Urinary bladder (tissue), 4 donors: ENCODE results near the gene SSBP2. TPM values are rescaled to one million over a fixed set of nuclear protein-coding genes. Genes with fewer than 3 reads are reported as not detected.
"Not testable (repeated sequence)": the region's sequence is repeated elsewhere in the genome, so short reads cannot be mapped to it uniquely, and the experiment has no call there.

Experiments
- DNase-seq: peaks from one replicate; pipeline ENCODE4 v3.0.0-alpha.2; 2015; ENCODE audit errors: extremely low spot score
- H3K27ac ChIP-seq: one replicate; pipeline ENCODE4 v1.5.1; 2013; ENCODE audit warnings: low read depth, mild to moderate bottlenecking, moderate library complexity
- H3K36me3 ChIP-seq: one replicate; pipeline ENCODE4 v1.6.1; 2013; ENCODE audit warnings: mild to moderate bottlenecking, moderate library complexity; ENCODE audit not compliant: insufficient read depth
- H3K4me1 ChIP-seq: one replicate; pipeline ENCODE4 v1.6.1; 2013; ENCODE audit warnings: mild to moderate bottlenecking, moderate library complexity; ENCODE audit not compliant: insufficient read depth
- H3K4me3 ChIP-seq: one replicate; pipeline ENCODE4 v1.5.1; 2013; ENCODE audit warnings: low read depth, low read length
- WGBS: extraction: QIAGEN DNeasy Blood & Tissue Kit; methylation state at CpG from one replicate; pipeline ENCODE4 v1.1.7; 2013; 5-methylcytosine and 5-hydroxymethylcytosine counted together
- polyA plus RNA-seq: library from polyadenylated mRNA; stranded (reverse); fragments of 200-250 nt; gene quantifications from one replicate; pipeline ENCODE4 v1.2.3, GENCODE V29; 2013
- total RNA-seq: library from RNA; depleted of rRNA; stranded (reverse); fragments of >200 nt; gene quantifications from one replicate; pipeline ENCODE4 v1.2.3, GENCODE V29; 2014
- donor health status: healthy with polysubstance abuse.
- donor health status: healthy.

SSBP2 gene
- total and polyA plus RNA-seq, 2 donors, result 58.6 to 94.8 TPM

- not testable (repeated sequence) for H3K4me1 ChIP-seq, H3K27ac ChIP-seq, H3K36me3 ChIP-seq, H3K4me3 ChIP-seq, DNase-seq
Measured at GRCh38 chr5:81503602-81504001, 247.3 kb downstream of the SSBP2 start.

DNA sequence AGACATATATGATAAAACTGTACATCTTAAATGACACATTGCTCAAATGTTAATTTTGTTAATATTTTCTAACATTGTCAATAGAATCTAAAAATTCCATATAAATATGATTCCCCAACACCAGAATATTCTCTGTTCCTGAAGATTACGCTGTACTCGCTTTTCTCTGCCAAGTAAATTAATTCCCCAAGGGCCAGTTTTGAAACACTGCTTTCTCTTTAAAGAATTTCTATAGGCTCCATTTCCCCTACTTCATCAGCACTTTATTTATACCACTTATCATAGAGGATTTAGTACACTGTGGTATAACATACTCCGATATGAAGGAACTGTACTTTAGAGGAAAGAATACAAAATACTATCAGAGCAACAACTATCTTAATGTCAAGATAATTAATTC lies 255.6 kb downstream of the SSBP2 start:
- H3K27ac ChIP-seq, result no peak overlapping the region
- H3K36me3 ChIP-seq, result no peaks in the 10 kb centered on the region
- no peak overlapping the region for H3K4me3 ChIP-seq
- no peak for DNase-seq
- WGBS, result 90% methylated on average over 3 of the region's 3 CpGs
- no peaks in the 10 kb centered on the region for H3K4me1 ChIP-seq

GRCh38 chr5:81488862-81489261 lies 262.0 kb downstream of the SSBP2 start:
- DNase-seq, result no peak
- WGBS, result over 99% methylated on average over 2 of the region's 2 CpGs
- H3K4me1 ChIP-seq, result no peaks in the 10 kb centered on the region
- no peak overlapping the region for H3K4me3 ChIP-seq
- no peaks in the 10 kb centered on the region for H3K36me3 ChIP-seq
- no peak overlapping the region for H3K27ac ChIP-seq

- 92% methylated on average over 3 of the region's 3 CpGs for WGBS
- no peak overlapping the region for H3K27ac ChIP-seq
- H3K36me3 ChIP-seq, result peaks cover 2% of the 10 kb centered on the region
- no peak overlapping the region for H3K4me3 ChIP-seq
- no peak for DNase-seq
- H3K4me1 ChIP-seq, result no peaks in the 10 kb centered on the region
Measured at GRCh38 chr5:81486711-81487110, 264.2 kb downstream of the SSBP2 start.

GRCh38 chr5:81482595-81482994 lies 268.3 kb downstream of the SSBP2 start:
- WGBS, result 59% methylated on average over 2 of the region's 2 CpGs
- Histone ChIP-seq H3K36me3 (peaks cover 2% of the 10 kb centered on the region), H3K4me1 (no peaks in the 10 kb centered on the region), H3K4me3 (no peak overlapping the region), H3K27ac (no peak overlapping the region)
- no peak for DNase-seq

DNA sequence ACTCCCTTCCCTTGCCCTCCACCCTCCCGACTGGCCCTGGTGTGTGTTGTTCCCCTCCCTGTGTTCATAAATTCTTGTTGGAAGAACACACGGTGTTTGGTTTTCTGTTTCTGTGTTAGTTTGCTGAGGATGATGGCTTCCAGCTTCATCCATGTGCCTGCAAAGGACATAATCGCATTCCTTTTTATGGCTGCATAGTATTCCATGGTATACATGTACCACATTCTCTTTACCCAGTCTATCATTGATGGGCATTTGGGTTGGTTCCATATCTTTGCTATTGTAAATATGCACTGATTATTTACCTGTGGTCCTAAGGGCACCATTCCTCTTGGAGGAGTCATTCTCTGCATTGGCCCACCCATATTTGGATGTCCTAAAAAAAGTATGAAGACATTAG lies 277.5 kb downstream of the SSBP2 start:
- not testable (repeated sequence) for H3K27ac ChIP-seq, H3K4me3 ChIP-seq, H3K4me1 ChIP-seq, DNase-seq, H3K36me3 ChIP-seq
- 98% methylated on average over 3 of the region's 3 CpGs for WGBS

DNA sequence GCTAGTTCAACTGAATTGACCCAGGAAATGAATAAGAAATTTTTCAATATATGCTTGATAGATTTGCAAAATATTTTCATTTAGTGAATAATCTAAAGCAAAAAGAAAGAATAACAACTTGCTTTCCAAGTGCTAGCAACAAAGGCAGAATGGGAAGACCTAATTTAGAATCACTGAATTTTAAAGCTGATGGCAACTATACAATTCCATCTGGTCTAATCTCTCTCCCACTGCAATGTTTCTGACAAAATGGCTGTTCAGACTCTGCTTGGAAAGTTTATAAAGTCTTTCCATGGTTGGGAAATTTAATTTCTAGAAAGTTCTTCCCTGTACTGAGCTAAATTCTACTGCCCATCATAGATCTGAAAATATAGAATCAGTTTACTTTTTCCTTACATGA lies 281.2 kb downstream of the SSBP2 start:
- DNase-seq, result no peak
- Histone ChIP-seq H3K4me1 (peaks cover 1% of the 10 kb centered on the region), H3K36me3 (peaks cover 3% of the 10 kb centered on the region), H3K4me3 (no peak overlapping the region), H3K27ac (no peak overlapping the region)

DNA sequence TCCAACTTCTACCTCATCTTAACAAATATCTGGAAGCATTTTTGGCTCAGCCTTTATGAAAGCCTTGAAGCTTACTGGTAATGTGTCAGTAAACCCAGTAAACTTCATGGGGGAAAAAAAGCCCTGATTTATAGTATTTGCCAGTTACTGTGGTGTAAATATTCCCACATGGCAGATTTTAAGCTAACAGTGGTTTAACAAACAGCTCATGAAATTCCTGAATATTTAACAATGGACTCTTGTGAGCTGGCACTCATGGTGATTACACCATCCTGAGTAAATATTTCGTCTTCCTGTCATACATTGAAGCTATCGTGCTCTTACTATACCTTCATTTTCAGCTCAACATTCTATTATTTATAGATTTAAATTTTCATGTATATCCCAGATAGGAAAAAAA lies 300.0 kb downstream of the SSBP2 start:
- no peak for DNase-seq
- no peak overlapping the region for H3K4me3 ChIP-seq
- H3K36me3 ChIP-seq, result no peaks in the 10 kb centered on the region
- 92% methylated on average over 2 of the region's 2 CpGs for WGBS
- no peaks in the 10 kb centered on the region for H3K4me1 ChIP-seq
- no peak overlapping the region for H3K27ac ChIP-seq

- no peak overlapping the region for H3K27ac ChIP-seq
- whole genome bisulfite sequencing, result 50% methylated on average over 6 of the region's 6 CpGs
- H3K36me3 ChIP-seq, result no peaks in the 10 kb centered on the region
- no peak overlapping the region for H3K4me3 ChIP-seq
- H3K4me1 ChIP-seq, result no peaks in the 10 kb centered on the region
- no peak for DNase-seq
Measured at GRCh38 chr5:81435023-81435422, 315.9 kb downstream of the SSBP2 start.

DNA sequence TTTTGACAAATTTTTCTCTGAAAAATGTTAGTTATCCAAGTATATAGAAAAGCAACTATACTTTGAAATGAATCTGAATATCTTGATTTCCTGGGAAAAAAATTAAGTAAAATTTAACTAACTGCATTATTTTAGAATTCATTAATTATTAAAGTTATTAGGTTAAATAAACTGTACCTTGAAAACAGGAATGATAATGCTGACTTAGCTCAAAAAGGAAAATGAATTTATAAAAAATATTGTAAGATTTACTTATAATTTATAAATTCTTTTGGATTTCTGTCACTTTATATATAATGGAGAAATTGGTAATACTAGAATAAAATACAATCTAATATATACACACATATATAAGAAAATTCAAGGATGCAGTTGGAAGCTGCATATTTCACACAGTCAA lies 320.9 kb downstream of the SSBP2 start:
- H3K36me3 ChIP-seq, result no peaks in the 10 kb centered on the region
- no peak overlapping the region for H3K27ac ChIP-seq
- H3K4me3 ChIP-seq, result no peak overlapping the region
- H3K4me1 ChIP-seq, result peaks cover 1% of the 10 kb centered on the region
- no peak for DNase-seq

GRCh38 chr5:81429363-81429762 lies 321.5 kb downstream of the SSBP2 start:
- Histone ChIP-seq H3K27ac (no peak overlapping the region), H3K4me1 (peaks cover 1% of the 10 kb centered on the region), H3K36me3 (no peaks in the 10 kb centered on the region), H3K4me3 (no peak overlapping the region)
- no peak for DNase-seq
- WGBS, result 89% methylated on average over 3 of the region's 3 CpGs

GRCh38 chr5:81428861-81429260 lies 322.0 kb downstream of the SSBP2 start:
- no peaks in the 10 kb centered on the region for H3K36me3 ChIP-seq
- H3K27ac ChIP-seq, result no peak overlapping the region
- H3K4me3 ChIP-seq, result no peak overlapping the region
- no peak for DNase-seq
- H3K4me1 ChIP-seq, result peaks cover 1% of the 10 kb centered on the region

DNA sequence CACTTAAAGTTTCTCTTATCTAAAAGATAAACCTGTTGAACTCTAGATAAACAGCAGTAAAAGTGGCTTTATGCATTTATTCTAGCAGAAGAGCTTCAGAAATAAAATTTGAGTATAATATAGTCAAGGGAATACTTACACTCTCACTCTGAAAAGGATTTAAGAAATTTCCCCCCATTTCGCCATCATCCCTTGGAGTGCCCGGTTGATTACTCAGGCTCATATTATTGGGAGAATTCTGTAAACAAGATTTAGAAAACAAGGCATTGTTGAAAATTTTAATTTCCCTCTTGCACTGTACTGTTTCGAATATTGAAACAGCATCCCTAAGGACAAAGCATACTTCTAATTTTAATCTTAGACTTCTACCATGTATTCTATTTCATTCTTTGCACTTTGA lies 322.5 kb downstream of the SSBP2 start:
- H3K4me1 ChIP-seq, result peaks cover 1% of the 10 kb centered on the region
- H3K27ac ChIP-seq, result no peak overlapping the region
- no peak for DNase-seq
- H3K36me3 ChIP-seq, result no peaks in the 10 kb centered on the region
- H3K4me3 ChIP-seq, result no peak overlapping the region
- 82% methylated on average over 3 of the region's 3 CpGs for WGBS

- DNase-seq, result no peak
- Histone ChIP-seq H3K36me3 (no peaks in the 10 kb centered on the region), H3K4me3 (no peak overlapping the region), H3K4me1 (peaks cover 1% of the 10 kb centered on the region), H3K27ac (no peak overlapping the region)
- 96% methylated on average over 1 of the region's 1 CpG for WGBS
Measured at GRCh38 chr5:81427566-81427965, 323.3 kb downstream of the SSBP2 start.

GRCh38 chr5:81426359-81427030 lies 324.4 kb downstream of the SSBP2 start:
- Histone ChIP-seq H3K36me3 (peaks cover 1% of the 10 kb centered on the region), H3K4me3 (no peak overlapping the region), H3K27ac (no peak overlapping the region), H3K4me1 (peaks cover 1% of the 10 kb centered on the region)
- no peak for DNase-seq
- WGBS, result 48% methylated on average over 3 of the region's 3 CpGs
